C1 segment of cervical spinal cord (tissue), 14 donors: ENCODE data around the gene RHBDD1.
A peak's percentile ranks its signal among the peaks of the same experiment; 100 is the strongest.

Experiments used
- DNase-seq, 14 donors: peaks; one replicate each; lab custom pipeline; 2025; lab: John Stamatoyannopoulos, UW

Gene RHBDD1

DNA sequence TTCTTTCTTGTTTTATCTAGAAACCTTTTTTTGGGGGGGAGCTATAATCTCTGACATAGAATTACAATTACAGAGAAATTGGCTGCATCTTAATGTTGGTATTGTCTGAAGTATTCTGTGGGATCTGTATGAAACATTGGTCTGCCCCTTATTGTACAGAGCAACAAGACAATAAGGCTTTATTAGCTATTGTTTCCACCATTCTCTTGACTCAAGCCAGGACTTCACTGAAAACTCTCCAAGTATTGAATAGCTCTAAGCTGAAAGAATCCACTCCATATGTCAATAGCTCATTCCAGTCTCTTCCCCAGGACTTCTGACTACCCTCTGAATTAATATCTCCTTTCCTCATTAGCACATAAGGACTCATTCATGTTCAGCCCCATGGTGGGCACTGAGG, 77.8 kb downstream of the RHBDD1 start:
- DNase-seq, result no peak

- DNase-seq, result no peak
Measured at GRCh38 chr2:226915846-226916360, 80.0 kb downstream of the RHBDD1 start.

DNA sequence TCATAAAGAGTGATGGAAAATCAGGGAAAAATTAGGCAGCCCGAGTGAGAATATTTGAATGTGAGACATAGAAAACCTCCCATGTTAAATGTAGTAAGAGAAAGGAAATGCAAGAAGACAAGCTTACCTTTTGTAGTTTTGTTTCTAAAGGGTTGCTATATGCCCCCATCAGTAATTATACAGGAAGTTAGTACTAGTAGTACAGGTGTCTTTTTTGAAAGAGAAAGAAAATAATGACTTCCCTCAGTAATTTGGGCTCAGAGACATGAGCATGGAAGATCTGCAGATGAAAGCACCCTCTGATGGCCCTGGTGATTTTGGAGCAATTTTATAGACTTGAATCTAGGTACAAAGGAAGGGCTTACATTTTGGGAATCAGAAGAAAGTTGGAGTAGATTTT, 80.8 kb downstream of the RHBDD1 start:
- DNase-seq, result no peak

DNA sequence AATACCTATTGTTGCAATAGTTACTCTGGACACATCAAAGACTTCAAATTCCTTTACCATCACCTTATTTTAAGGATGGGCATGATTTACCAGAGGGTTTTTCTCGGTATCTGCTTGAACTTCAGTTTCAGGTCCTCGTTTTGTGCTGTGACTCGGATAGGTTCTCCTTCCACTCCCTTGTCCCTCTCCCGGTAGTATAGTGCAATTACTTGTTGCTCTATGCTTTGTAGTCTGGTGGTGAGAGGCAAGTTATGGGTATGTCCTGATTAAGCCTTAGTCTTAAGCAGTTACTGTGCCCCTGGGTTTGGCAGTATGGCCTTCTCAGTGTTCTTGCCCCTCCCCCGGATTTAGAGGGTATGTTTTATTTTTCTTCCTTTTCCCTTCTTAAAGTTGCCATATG, 96.6 kb downstream of the RHBDD1 start:
- no peak for DNase-seq

- DNase-seq, result no peak
Measured at GRCh38 chr2:226934546-226935201, 98.8 kb downstream of the RHBDD1 start.

DNA sequence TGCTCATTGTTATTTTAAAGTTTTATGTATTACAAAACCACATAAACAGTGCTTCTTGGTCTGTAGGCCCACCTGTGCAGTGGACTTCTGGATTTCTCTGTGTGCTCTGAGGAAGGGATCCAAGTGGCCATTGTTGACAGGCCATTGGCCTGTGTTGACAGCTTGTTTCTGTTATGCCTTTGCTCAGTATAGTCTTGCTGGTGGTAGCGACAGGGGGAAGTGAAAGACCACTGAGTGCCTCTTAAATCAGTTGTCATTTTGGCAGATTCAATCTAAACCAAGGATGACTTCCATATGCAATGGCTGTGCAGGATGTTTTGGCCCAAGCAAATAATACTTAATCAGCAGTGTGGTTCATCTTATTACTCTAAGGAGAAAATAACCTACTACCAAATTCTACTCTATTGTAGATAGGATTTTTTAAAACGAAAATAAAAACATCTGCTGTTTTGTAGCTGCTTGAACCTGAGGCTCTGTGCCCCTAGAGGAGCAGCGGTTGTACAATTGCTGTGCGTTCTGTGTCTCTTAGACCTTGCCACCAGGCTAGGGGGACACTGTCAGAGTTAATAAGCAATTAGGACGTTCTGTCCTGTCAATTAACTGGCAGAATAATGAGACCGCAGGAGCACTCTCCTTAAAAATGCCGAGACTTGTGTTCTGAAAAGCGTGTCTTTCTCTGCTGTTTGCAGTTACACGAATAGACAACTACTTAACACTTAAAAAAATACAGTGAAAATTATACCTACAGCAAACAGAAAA, 108.2 kb downstream of the RHBDD1 start:
- DNase-seq, result no peak

- DNase-seq, result peak in 1 of 14 donors; percentile 8
Measured at GRCh38 chr2:226953206-226953605, 117.4 kb downstream of the RHBDD1 start.

DNA sequence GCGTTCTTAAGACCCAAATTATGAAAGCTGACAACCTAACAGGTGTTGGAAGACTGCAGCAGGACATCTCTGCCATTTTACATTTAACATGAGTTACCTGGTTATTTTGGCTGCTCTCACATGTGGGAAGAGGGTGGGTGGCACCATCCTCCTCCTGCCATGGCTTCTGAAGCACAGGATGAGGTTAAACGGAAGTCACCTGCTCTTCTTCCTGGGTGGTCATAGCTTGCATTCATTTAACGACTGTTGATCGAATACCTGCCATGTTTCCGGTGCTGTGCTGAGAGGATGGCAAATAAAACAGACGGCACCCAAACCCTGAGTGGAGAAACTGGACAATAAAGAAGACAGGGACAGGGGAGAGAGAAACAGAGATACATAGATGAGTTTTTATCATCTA, 118.0 kb downstream of the RHBDD1 start:
- DNase-seq, result no peak

DNA sequence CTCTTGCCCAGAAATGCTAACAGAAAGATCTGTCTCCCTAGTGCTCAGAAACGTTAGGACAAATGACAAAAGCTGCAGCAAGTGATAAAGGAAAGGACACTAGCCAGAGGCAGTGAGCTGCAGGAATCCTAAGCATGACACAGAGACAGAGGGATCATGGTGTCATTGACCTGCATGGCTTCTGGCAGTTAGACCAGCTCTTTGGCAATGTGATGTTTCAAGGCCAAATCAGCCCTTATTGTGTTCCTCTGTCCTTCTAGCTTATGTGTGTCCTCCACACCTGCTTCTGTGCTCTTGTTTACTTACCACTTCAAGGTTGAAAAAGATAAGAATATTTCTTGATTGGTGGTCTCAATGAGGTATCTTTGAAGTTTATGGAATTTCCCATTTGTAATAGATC, 120.8 kb downstream of the RHBDD1 start:
- no peak for DNase-seq

DNA sequence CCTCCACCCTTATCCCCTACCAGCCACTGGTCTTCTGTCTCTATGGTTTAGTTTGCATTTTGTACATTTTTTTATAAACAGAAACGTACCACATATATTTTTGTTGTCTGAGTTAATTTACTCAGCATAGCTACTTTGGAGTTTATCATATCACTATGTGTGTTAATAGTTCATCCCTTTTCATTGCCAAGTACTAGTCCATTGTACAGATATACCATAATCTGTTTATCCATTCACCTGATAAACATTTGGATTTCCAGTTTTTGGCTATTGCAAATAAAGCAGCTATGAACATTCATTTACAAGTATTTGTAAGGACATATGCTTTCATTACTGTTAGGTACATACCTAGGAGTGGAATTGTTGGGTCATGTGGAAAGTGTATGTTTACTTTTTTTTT, 123.6 kb downstream of the RHBDD1 start:
- no peak for DNase-seq

DNA sequence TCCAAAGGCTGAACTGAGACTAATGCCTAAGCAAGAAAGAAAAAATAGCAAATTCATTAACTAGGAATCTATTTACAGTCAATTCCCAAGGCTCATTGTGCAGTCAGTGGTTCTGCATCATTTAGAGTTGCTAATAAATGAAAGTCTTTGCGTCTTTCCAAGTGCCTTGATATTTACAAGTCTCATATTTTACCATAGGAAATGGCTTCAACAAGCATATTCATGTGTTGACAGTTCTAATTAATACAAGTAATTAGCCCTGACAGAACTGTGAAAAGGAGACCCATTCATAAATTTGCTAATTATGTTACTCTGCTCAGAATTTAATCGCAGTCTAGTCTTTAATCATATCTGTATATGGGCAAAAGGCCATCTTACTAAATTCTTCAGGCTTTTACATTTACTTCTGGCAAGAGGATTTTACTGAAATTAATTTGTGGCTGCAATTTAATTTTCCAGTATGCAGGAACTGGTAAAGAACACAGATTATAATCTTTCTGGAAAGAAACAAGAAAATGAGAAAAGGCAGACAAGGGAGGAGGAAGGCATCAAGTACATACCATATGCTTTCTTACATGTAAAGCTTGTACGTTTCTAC, 126.4 kb downstream of the RHBDD1 start:
- DNase-seq, result no peak

- no peak for DNase-seq
Measured at GRCh38 chr2:226963528-226963927, 127.7 kb downstream of the RHBDD1 start.

- no peak for DNase-seq
Measured at GRCh38 chr2:226965376-226965775, 129.5 kb downstream of the RHBDD1 start.

- no peak for DNase-seq
Measured at GRCh38 chr2:226969417-226970080, 133.7 kb downstream of the RHBDD1 start.

DNA sequence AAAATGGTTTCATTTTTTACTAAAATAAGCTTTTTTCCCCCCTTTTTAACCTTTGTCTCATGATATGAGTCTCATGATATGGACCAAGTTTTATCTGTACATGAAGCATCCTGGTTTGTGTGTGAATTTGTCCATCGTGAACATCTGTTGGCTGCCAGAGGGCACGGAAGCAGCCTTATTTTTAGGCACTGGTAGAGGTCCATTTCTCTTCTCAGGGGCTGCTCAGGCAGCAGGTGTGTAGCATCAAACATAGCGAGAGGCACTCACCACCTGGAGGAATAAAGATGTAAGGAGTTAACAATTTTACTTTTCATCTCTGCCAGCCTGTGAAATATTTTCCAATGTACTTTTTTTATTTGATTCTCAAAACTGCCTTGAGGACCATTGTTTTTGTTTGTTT, 134.5 kb downstream of the RHBDD1 start:
- no peak for DNase-seq

- no peak for DNase-seq
Measured at GRCh38 chr2:226971084-226971483, 135.2 kb downstream of the RHBDD1 start.

GRCh38 chr2:226971770-226972169, 135.9 kb downstream of the RHBDD1 start:
- DNase-seq, result no peak

DNA sequence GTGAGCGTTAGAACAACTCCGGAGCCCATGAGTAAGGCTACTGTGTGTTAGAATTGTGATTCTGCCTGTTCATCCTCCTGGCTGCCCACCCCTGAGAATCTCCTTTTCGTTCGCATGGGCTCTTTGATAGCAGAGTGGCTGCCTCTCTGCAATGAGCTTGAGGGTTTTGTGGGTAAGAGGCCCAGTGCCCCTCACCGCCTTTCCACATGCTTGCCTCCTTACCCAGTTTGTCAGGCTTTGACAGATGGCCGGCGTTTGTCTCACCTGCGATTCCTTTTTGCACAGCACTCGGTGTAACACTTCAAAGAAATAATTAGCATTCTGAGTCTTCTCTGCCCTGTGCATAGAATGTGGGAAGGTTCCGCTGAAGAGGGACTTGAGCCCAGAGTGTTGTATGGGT, 138.0 kb downstream of the RHBDD1 start:
- no peak for DNase-seq

GRCh38 chr2:226977775-226978190, 141.9 kb downstream of the RHBDD1 start:
- no peak for DNase-seq

- DNase-seq, result no peak
Measured at GRCh38 chr2:226978300-226978699, 142.4 kb downstream of the RHBDD1 start.

DNA sequence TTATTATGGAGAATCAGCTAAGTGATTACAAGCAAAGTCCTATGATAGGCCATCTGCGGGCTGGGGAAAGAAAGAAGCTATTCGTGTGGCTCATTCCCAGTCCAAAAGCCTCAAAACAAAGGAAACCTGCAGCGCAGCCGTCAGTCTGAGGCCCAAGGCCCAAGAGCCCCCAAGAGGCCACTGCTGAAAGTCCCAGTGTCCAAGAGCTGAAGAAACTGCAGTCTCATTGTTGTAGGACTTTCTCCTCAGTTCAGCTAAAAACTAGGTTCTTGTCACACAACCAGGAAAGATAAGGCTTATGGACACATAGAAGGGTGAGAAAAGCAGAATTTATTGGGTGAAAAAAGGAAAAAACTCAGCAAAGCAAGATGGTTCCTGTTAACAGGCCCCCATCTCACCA, 143.2 kb downstream of the RHBDD1 start:
- peak in 7 of 14 donors; percentile 7 to 46 (median 24) for DNase-seq

- no peak for DNase-seq
Measured at GRCh38 chr2:226981791-226982326, 146.0 kb downstream of the RHBDD1 start.
